Epidermal melanocyte (primary cell): ENCODE data around the gene CELSR1.

Experiments
- DNase-seq: peaks from one replicate; pipeline ENCODE4 v3.0.0; 2011; ENCODE audit warnings: low spot score; ENCODE audit not compliant: insufficient read length

CELSR1 gene

GRCh38 chr22:46354993-46355305, 182.5 kb downstream of the CELSR1 start:
- no peak for DNase-seq

- no peak for DNase-seq
These were observed 183.0 kb downstream of the CELSR1 start for GRCh38 chr22:46354176-46354992.

GRCh38 chr22:46353483-46354105, 183.8 kb downstream of the CELSR1 start:
- DNase-seq: no peak

- no peak for DNase-seq
These were observed 184.6 kb downstream of the CELSR1 start for GRCh38 chr22:46352691-46353386.

- DNase-seq: no peak
These were observed 185.1 kb downstream of the CELSR1 start for GRCh38 chr22:46352276-46352675.

GRCh38 chr22:46351767-46352166, 185.7 kb downstream of the CELSR1 start:
- no peak for DNase-seq

GRCh38 chr22:46351131-46351735, 186.2 kb downstream of the CELSR1 start:
- no peak for DNase-seq

- DNase-seq: no peak
These were observed 186.8 kb downstream of the CELSR1 start for GRCh38 chr22:46350646-46351045.

GRCh38 chr22:46350121-46350520, 187.3 kb downstream of the CELSR1 start:
- DNase-seq: no peak

- no peak for DNase-seq
These were observed 187.7 kb downstream of the CELSR1 start for GRCh38 chr22:46349681-46350080.

GRCh38 chr22:46349238-46349637, 188.2 kb downstream of the CELSR1 start:
- DNase-seq: no peak

- DNase-seq: no peak
These were observed 189.2 kb downstream of the CELSR1 start for GRCh38 chr22:46348099-46348695.

GRCh38 chr22:46347646-46348045, 189.8 kb downstream of the CELSR1 start:
- DNase-seq: no peak

GRCh38 chr22:46346680-46347405, 190.6 kb downstream of the CELSR1 start:
- no peak for DNase-seq

GRCh38 chr22:46340676-46341075, 196.7 kb downstream of the CELSR1 start:
- DNase-seq: no peak

GRCh38 chr22:46339956-46340355, 197.5 kb downstream of the CELSR1 start:
- no peak for DNase-seq

- no peak for DNase-seq
These were observed 198.8 kb downstream of the CELSR1 start for GRCh38 chr22:46338636-46339035.

GRCh38 chr22:46337870-46338269, 199.6 kb downstream of the CELSR1 start:
- no peak for DNase-seq

GRCh38 chr22:46336119-46337078, 201.0 kb downstream of the CELSR1 start:
- no peak for DNase-seq
